COR-L47 (cell line): ENCODE data around the gene HSPB8.
"Not testable (repeated sequence)": the region's sequence is repeated elsewhere in the genome, so short reads cannot be mapped to it uniquely, and the experiment has no call there.

ENCODE experiments used
- DNase-seq: peaks from one replicate; lab custom pipeline; 2025; lab: John Stamatoyannopoulos, UW

HSPB8 gene

GRCh38 chr12:119206348-119207062 lies 27.8 kb downstream of the HSPB8 start:
- DNase-seq, result no peak

DNA sequence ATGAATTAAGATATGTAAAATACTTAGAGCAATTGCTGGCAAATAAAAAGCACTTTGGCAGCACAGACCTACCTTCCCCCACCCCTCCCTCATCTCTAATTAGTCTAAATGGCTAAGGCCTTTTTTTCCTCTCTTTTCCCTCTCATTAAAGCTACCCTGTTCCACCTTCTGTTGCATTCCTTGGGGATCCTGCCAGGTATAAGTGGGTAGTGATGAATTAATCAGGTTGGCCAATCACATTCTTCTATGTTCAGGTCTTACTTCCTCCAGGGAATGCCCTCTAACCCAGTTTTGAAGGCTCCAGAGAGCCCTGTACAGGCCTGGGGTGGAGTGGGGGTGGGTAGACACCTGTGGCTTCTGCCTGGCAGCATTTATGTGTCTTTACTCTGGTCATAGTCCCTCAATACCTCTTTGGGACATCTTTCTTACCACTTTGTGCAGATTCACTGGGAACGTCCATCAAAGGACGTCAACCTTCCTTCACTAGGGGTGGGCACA lies 28.4 kb downstream of the HSPB8 start:
- no peak for DNase-seq

- DNase-seq, result no peak
These were observed 29.9 kb downstream of the HSPB8 start for GRCh38 chr12:119208626-119209061.

DNA sequence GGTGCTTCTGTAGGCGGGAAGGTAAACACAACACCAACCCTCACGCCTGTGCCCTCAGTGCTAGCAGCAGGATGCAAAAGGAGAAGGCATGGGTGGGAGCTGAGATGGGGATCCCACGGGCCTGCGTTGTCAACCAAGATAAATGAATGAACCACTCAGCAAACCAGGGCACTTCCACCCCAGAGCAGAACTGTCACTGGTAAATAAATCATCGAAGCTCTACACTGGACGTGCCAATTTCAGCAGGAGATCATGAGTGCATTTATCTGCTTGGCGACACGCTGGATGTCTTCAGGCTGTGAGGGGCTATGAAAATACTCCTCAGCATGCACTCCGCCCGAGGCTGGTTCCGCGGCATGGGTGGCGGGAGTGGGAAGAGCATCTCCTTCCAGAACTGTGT lies 33.2 kb downstream of the HSPB8 start:
- no peak for DNase-seq

- DNase-seq, result no peak
These were observed 37.4 kb downstream of the HSPB8 start for GRCh38 chr12:119216084-119216483.

DNA sequence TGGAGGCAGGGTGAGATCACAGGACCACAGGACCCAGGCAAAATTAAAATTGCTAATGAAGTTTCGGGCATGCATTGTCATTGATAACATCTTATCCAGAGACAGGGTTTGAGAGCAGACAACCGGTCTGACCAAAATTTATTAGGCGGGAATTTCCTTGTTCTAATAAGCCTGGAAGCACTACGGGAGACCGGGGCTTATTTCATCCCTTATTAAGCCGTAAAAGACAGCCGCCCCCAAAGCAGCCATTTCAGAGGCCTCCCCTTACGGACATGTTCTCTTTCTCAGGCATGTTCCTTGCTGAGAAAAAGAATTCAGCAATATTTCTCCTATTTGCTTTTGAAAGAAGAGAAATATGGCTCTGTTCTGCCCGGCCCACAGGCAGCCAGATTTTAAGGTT lies 40.1 kb downstream of the HSPB8 start:
- DNase-seq, result not testable (repeated sequence)

DNA sequence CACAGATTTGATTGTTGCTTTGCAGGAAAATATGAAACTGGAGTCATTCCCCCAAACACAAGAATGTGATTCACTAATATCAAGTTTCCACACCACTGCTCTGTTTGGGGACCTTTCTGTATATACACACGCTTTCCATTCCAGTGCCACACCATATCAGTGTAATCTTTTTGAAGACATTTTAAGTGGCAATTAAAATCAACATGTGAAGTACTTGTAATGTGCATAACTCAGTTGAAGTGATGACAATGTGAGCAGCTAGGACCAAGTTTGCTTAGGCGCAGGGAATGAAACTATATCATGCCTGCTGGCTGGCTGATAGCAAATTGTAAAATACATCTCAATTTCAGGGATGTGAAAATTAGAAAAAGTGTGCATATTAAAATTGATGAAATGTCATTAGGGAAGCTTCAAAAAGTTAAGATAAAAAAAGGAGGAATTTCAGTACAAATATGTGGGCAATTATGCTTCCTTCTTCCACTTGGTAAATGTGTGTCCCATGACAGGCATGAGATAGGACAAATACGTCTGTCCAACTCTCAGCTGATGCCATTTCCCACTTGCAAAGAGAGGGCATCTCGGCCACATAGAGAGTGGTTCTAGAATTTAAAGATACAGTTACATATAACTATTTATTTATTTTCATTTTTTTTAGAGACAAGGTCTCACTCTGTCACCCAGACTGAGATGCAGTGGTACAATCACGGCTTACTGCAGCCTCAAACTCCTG lies 43.7 kb downstream of the HSPB8 start:
- DNase-seq, result no peak

DNA sequence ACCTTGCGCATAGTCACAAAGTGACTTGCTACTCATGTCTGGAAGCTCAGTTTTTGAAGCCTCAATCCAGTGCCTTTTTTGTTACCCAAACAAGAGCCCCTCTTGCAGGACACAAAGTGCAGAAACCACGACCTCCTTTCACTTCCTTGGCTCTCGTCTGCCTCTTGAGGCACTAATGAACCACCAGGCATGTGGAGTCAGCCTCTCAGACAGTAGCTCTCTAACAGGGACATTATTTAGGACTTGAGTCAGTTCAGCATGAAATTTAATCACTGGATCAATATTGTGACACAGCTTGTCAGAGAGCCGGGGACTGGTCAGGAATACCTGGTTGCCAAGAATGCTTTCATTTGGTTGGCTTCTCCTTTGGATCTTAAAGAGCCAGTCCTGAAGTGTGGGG lies 46.7 kb downstream of the HSPB8 start:
- DNase-seq, result no peak

- DNase-seq, result no peak
These were observed 48.6 kb downstream of the HSPB8 start for GRCh38 chr12:119227292-119227691.

- DNase-seq, result no peak
These were observed 50.5 kb downstream of the HSPB8 start for GRCh38 chr12:119229205-119229604.

DNA sequence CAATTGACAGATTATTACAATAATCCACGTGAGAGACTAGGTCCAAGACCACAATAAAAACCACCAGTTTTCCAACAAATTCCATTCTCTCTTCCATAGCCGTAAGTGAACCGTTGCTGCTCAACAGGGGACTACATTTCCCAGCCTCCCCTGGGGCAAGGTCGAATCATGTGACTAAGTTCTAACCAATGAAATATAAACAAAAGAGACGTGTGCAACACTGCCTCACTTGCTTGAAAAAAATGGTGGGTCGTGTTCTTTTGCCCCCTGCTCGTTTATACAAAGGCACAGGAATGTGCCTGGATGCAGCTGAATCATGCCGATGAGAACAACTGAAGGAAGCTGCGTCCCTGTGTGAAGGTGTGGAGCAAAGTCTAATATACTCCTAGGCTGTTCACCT lies 51.1 kb downstream of the HSPB8 start:
- no peak for DNase-seq

DNA sequence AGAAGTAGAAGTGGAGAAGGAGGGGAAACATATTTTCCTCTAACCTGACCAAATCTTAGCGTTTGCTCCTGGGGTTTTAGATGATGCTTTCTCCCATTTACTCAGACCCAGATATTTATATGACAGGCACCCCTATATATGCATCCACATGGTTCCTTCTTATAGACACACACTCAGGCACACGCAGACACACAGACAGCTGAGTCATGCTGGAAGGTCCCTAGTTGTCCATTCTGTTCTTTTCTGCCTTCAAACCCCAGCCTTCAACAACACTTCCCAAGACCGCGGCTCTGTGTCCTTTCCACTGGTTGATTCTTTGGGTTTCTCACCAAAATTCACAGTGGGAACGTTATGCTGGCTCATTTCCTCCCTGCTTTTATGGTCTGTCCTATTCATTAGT lies 52.1 kb downstream of the HSPB8 start:
- DNase-seq, result no peak

- DNase-seq, result no peak
These were observed 53.0 kb downstream of the HSPB8 start for GRCh38 chr12:119231774-119232173.

- no peak for DNase-seq
These were observed 56.5 kb downstream of the HSPB8 start for GRCh38 chr12:119235197-119235751.

DNA sequence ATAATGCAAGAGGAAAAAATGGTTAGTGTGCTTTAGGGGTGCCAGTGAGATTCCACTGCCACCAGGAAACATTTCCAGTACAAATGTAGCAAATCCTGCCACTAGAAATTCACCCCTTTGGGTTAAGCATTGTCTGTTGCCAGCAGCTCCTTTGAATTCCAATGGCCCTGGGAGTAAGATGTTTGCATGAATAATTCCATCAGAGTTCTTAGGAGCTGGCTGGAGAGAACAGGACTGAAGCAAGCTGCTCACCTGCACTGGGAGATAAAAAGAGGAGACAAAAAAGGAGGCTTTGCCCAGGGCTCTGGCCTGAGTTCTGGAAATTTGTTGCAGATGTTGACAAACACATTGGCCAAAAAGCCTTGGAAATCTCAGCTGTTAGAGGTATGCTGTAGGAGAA lies 57.6 kb downstream of the HSPB8 start:
- DNase-seq, result no peak

- no peak for DNase-seq
These were observed 60.3 kb downstream of the HSPB8 start for GRCh38 chr12:119239040-119239439.

- no peak for DNase-seq
These were observed 62.3 kb downstream of the HSPB8 start for GRCh38 chr12:119241049-119241448.

DNA sequence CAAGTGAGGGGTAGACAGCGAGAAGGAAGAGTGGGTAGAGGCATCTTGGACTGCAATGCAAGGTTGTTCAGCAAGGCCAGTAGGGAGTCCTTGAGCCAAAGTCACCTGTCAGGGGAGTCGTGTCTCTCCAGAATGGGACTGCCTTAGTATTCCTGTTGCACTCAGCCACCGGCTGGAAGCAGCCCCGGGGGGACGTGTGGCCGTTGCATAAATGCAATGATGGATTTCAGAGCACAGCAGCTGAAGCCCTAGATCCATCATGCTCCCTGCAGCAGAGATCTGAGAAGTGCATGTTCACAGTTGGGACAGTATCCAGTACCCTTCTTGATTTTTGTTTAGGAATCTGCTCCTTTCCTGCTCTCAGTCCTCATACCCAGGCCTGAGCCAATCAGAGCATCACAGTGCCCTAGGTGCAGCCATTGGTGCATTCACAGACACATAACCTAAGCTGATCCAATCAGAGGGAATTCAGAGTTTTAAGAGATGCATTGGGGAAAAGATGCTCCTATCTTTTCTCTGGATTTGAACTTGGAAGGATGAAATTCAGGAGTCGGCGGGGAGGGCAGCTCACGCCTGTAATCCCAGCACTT lies 62.9 kb downstream of the HSPB8 start:
- no peak for DNase-seq
